ENCODE measurements around the gene SNCA. TPM values are rescaled to one million over a fixed set of nuclear protein-coding genes. Genes with fewer than 3 reads are reported as not detected.

SNCA gene
- polyA plus RNA-seq (2011; rRNA removed), result 0.37 and 0.48 TPM in 2 replicates
- polyA plus RNA-seq (2012; cell fraction: cytosol; rRNA removed), result 0.15 and 0.22 TPM in 2 replicates
- polyA plus RNA-seq (2012; cell fraction: nucleus; rRNA removed), result 0.08 TPM in 1 of 2 replicates, not detected in the other
- polyA plus RNA-seq (2017; fragmentation: RNase III; extraction: RNeasy Plus Mini Kit Qiagen cat#74134 plus additional on column Dnase treatment), result 0.13 TPM in 1 of 3 replicates, not detected in the others
- 0.54 TPM in 1 of 2 replicates, not detected in the other for polyA minus RNA-seq (2011; rRNA and poly(A)+ RNA removed)

- Histone ChIP-seq H3K4me2 (peak within 1 kb of the TSS; percentile 91), H3K9me3 (no peaks in the 10 kb centered on the region), H3K4me1 (no peaks in the 10 kb centered on the region), H3K4me3 (peak within 1 kb of the TSS; percentile 45), H3K27ac (no peak within 1 kb of the TSS)
- peak; percentile 26 to 28 for DNase-seq (ENCODE audit: low read depth in 1 of 2, low spot score in 1 of 2)
- 7% methylated on average over 12 of the region's 48 CpGs for WGBS (ENCODE audit: missing lambda C conversion rate)
- peak; percentile 79 to 90 for ATAC-seq
- POLR2A ChIA-PET, result no interaction called here
- no peak for FAIRE-seq
- no peak for TF ChIP-seq TFCP2L1 (CRISPR knock-in tag; IDR thresholded peaks at IDR 0.05)
- TF ChIP-seq, protein P1, sequence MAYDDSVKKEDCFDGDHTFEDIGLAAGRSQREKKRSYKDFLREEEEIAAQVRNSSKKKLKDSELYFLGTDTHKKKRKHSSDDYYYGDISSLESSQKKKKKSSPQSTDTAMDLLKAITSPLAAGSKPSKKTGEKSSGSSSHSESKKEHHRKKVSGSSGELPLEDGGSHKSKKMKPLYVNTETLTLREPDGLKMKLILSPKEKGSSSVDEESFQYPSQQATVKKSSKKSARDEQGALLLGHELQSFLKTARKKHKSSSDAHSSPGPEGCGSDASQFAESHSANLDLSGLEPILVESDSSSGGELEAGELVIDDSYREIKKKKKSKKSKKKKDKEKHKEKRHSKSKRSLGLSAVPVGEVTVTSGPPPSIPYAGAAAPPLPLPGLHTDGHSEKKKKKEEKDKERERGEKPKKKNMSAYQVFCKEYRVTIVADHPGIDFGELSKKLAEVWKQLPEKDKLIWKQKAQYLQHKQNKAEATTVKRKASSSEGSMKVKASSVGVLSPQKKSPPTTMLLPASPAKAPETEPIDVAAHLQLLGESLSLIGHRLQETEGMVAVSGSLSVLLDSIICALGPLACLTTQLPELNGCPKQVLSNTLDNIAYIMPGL (CRISPR knock-in tag; IDR thresholded peaks at IDR 0.05; ENCODE audit: borderline replicate concordance), result no peak
- no peak for TF ChIP-seq JUNB (IDR thresholded peaks at IDR 0.05)
- TF ChIP-seq KDM1A (IDR thresholded peaks at IDR 0.05; ENCODE audit: low read depth), result no peak
- no peak for TF ChIP-seq BHLHE40 (IDR thresholded peaks at IDR 0.05; ENCODE audit: low read depth, low read length)
- no peak for TF ChIP-seq HOXB13 (CRISPR knock-in tag; IDR thresholded peaks at IDR 0.05; ENCODE audit: low read depth)
- peak; percentile 51; the same call in 1 of the 2 replicates for TF ChIP-seq E2F6 (IDR thresholded peaks at IDR 0.05; ENCODE audit: borderline replicate concordance, low read depth)
- no peak for TF ChIP-seq RAD21 (conservative IDR thresholded peaks at IDR 0.05 in 1 of 2, IDR thresholded peaks at IDR 0.05 in 1 of 2)
- no peak for TF ChIP-seq RFX5 (IDR thresholded peaks at IDR 0.05)
- peak; percentile 42 for TF ChIP-seq MAX (IDR thresholded peaks at IDR 0.05)
- no peak for TF ChIP-seq HOXB5 (CRISPR knock-in tag; IDR thresholded peaks at IDR 0.05)
- TF ChIP-seq EHMT2 (IDR thresholded peaks at IDR 0.05; ENCODE audit: low read depth), result no peak
- TF ChIP-seq CEBPB (IDR thresholded peaks at IDR 0.05), result no peak
- no peak for TF ChIP-seq EHF (CRISPR knock-in tag; IDR thresholded peaks at IDR 0.05)
- no peak for TF ChIP-seq SMC3 (IDR thresholded peaks at IDR 0.05)
- CTCF ChIA-PET, result no interaction called here
Observed at GRCh38 chr4:89836897-89837384, at the start of gene SNCA. SNCA (minus strand) TSS chr4:89837161; CDS start chr4:89835667, 1,494 bp downstream.

DNA sequence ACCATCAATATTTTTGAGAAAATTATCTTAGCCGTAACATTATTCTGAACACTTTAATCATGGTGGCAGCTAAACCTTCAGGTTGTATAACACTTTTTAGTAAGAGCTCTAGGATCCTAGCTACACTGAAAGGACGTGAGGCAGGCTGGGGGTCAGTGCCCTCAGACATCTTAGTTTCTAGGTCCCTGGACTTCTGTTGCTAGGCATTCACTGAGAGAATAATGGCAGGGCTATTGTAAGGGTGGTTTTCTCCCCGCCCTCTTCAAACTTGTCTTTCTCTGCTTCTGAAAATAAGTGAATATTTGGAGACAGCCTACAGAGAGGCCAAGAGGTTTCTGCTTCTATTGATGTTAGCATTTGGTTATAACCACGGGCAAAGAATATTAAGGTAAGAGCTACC is 42.3 kb upstream of the SNCA start:
- no peaks in the 10 kb centered on the region for H3K9me3 ChIP-seq
- POLR2A ChIA-PET, result no interaction called here
- H3K4me1 ChIP-seq, result no peaks in the 10 kb centered on the region
- DNase-seq (ENCODE audit: low read depth in 1 of 2, low spot score in 1 of 2), result no peak
- WGBS (ENCODE audit: missing lambda C conversion rate), result 31% methylated on average over 4 of the region's 4 CpGs
- H3K27ac ChIP-seq, result no peak overlapping the region
- H3K4me3 ChIP-seq, result no peak overlapping the region
- TF ChIP-seq HOXB13 (CRISPR knock-in tag; IDR thresholded peaks at IDR 0.05; ENCODE audit: low read depth) (no peak), HDAC2 (IDR thresholded peaks at IDR 0.05) (no peak), FOXS1 (CRISPR knock-in tag; IDR thresholded peaks at IDR 0.05) (no peak), SREBF2 (IDR thresholded peaks at IDR 0.05) (no peak), SMC3 (IDR thresholded peaks at IDR 0.05) (no peak), HOXA7 (CRISPR knock-in tag; IDR thresholded peaks at IDR 0.05) (no peak), JUN (IDR thresholded peaks at IDR 0.05) (no peak), BHLHE40 (IDR thresholded peaks at IDR 0.05; ENCODE audit: low read depth, low read length) (no peak), ZNF302 (CRISPR knock-in tag; IDR thresholded peaks at IDR 0.05) (no peak), FOSL2 (IDR thresholded peaks at IDR 0.05) (no peak), FOSL2 (CRISPR knock-in tag; IDR thresholded peaks at IDR 0.05) (no peak), POLR2A (IDR thresholded peaks at IDR 0.05; ENCODE audit: low read length) (no peak)
- TF ChIP-seq, protein P2, sequence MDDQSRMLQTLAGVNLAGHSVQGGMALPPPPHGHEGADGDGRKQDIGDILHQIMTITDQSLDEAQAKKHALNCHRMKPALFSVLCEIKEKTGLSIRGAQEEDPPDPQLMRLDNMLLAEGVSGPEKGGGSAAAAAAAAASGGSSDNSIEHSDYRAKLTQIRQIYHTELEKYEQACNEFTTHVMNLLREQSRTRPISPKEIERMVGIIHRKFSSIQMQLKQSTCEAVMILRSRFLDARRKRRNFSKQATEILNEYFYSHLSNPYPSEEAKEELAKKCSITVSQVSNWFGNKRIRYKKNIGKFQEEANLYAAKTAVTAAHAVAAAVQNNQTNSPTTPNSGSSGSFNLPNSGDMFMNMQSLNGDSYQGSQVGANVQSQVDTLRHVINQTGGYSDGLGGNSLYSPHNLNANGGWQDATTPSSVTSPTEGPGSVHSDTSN (IDR thresholded peaks at IDR 0.05), result no peak
- TF ChIP-seq, protein P3, sequence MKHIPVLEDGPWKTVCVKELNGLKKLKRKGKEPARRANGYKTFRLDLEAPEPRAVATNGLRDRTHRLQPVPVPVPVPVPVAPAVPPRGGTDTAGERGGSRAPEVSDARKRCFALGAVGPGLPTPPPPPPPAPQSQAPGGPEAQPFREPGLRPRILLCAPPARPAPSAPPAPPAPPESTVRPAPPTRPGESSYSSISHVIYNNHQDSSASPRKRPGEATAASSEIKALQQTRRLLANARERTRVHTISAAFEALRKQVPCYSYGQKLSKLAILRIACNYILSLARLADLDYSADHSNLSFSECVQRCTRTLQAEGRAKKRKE (CRISPR knock-in tag; IDR thresholded peaks at IDR 0.05; ENCODE audit: low read depth), result no peak
- no peak for FAIRE-seq
- no peak overlapping the region for H3K4me2 ChIP-seq
- CTCF ChIA-PET, result interaction anchor here (1.3 kb wide), 1 partner anchor 239 kb away, joined by 3 read pairs; no protein-coding TSS in a partner anchor
- no peak for ATAC-seq
